MCF 10A (cell line): ENCODE results near the gene SCAP. TPM values are rescaled to one million over a fixed set of nuclear protein-coding genes. Genes with fewer than 3 reads are reported as not detected.
A peak's percentile ranks its signal among the peaks of the same experiment; 100 is the strongest.
"Not testable (repeated sequence)": the region's sequence is repeated elsewhere in the genome, so short reads cannot be mapped to it uniquely, and the experiment has no call there.

Experiments used
- BruUV-seq: library from RNA; stranded (reverse); fragments of 400-500 nt; replicated peaks from 2 replicates; lab custom pipeline; 2021; lab: Mats Ljungman, UMichigan
- CTCF ChIA-PET: fragments of 300-600 bp; sonication (Branson Sonifier 250); formaldehyde crosslinking; extraction: SDS; loops from one replicate; lab custom pipeline; 2021; ENCODE audit warnings: antibody characterized with exemption, inconsistent platforms; lab: Yijun Ruan, JAX
- POLR2A ChIA-PET: fragments of 300-600, 350-650 bp; sonication (Branson Sonifier 250); formaldehyde crosslinking; extraction: SDS; loops from one replicate; lab custom pipeline; 2020; ENCODE audit warnings: antibody characterized with exemption, inconsistent platforms; lab: Yijun Ruan, JAX
- DNase-seq: peaks from one replicate; pipeline ENCODE4 v3.0.0-alpha.2; 2018; ENCODE audit not compliant: unreplicated experiment
- H3K27ac Mint-ChIP-seq: one replicate; pipeline ENCODE4 v1.8.0; 2022; ENCODE audit warnings: mild to moderate bottlenecking, low read depth, mixed read lengths; ENCODE audit not compliant: unreplicated experiment
- H3K27me3 Mint-ChIP-seq: one replicate; pipeline ENCODE4 v1.8.0; 2022; ENCODE audit warnings: mixed read lengths; ENCODE audit not compliant: insufficient read depth, unreplicated experiment
- H3K36me3 Mint-ChIP-seq: one replicate; pipeline ENCODE4 v1.8.0; 2022; ENCODE audit warnings: mild to moderate bottlenecking, moderate library complexity, mixed read lengths; ENCODE audit not compliant: insufficient read depth, unreplicated experiment
- H3K4me1 Mint-ChIP-seq: one replicate; pipeline ENCODE4 v1.8.0; 2022; ENCODE audit warnings: mixed read lengths; ENCODE audit not compliant: insufficient read depth, unreplicated experiment
- H3K4me3 Mint-ChIP-seq: one replicate; pipeline ENCODE4 v1.8.0; 2022; ENCODE audit warnings: mild to moderate bottlenecking, moderate library complexity, mixed read lengths; ENCODE audit not compliant: unreplicated experiment
- H3K9me3 Mint-ChIP-seq: one replicate; pipeline ENCODE4 v1.8.0; 2022; ENCODE audit warnings: mixed read lengths; ENCODE audit not compliant: unreplicated experiment
- CTCF ChIP-seq: fragments of 200-600 bp; IDR thresholded peaks from one replicate; pipeline ENCODE4 v1.8.0; 2022; ENCODE audit warnings: antibody characterized with exemption, mild to moderate bottlenecking; ENCODE audit not compliant: unreplicated experiment
- intact Hi-C: fragments of 100-400 bp; cut with micrococcal nuclease; formaldehyde crosslinking; loops from 2 replicates; pipeline ENCODE4 v1.14.1; 2022
- total RNA-seq: library from RNA; stranded (reverse); gene quantifications from 2 replicates; pipeline ENCODE4 v1.2.3, GENCODE V29; 2022

Gene SCAP
- total RNA-seq, 1 experiment from 2014 or later = 87.8 TPM

DNA sequence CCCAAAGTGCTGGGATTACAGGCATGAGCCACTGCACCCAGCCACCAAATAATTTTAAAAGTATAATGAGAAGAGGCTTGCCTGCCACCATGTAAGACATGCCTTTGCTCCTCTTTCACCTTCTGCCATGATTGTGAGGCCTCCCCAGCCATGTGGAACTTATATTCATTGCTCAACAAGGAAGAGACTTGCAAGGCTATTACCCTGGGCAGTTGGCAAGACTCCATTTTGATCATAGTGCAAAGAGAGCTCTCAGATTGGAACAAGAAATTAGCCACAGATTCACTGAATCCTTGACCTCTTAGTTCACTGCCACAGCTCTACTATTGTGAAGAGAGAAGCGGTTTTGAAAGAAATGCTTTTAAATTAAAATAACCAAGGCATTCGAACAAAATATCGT lies 6.1 kb downstream of the SCAP start:
- H3K4me3 Mint-ChIP-seq = no peak overlapping the region
- H3K9me3 Mint-ChIP-seq = no peaks in the 10 kb centered on the region
- H3K27ac Mint-ChIP-seq = no peak overlapping the region
- H3K27me3 Mint-ChIP-seq = no peaks in the 10 kb centered on the region
- peaks cover 18% of the 10 kb centered on the region for H3K4me1 Mint-ChIP-seq
- POLR2A ChIA-PET = interaction anchor here (1.6 kb wide), 1 partner anchor 26 kb away, joined by 8 read pairs; no protein-coding TSS in a partner anchor
- no TSS peak for BruUV-seq
- CTCF ChIA-PET = interaction anchor here (0.6 to 1.1 kb wide), 5 partner anchors 21 to 203 kb away, joined by 3 to 5 read pairs (median 3); no protein-coding TSS in a partner anchor
- H3K36me3 Mint-ChIP-seq = peaks cover 17% of the 10 kb centered on the region
- no peak for TF ChIP-seq CTCF
- intact Hi-C loops = no loop called here
- DNase-seq = no peak

- H3K27ac Mint-ChIP-seq, POLR2A ChIA-PET, DNase-seq, intact Hi-C loops, H3K9me3 Mint-ChIP-seq, H3K27me3 Mint-ChIP-seq, BruUV-seq, H3K4me3 Mint-ChIP-seq, H3K4me1 Mint-ChIP-seq: not testable (repeated sequence)
- CTCF ChIA-PET = interaction anchor here (0.6 kb wide), 1 partner anchor 47 kb away, joined by 3 read pairs; no protein-coding TSS in a partner anchor
- peaks cover 17% of the 10 kb centered on the region for H3K36me3 Mint-ChIP-seq
Measured at GRCh38 chr3:47468315-47468714, 7.4 kb downstream of the SCAP start.

DNA sequence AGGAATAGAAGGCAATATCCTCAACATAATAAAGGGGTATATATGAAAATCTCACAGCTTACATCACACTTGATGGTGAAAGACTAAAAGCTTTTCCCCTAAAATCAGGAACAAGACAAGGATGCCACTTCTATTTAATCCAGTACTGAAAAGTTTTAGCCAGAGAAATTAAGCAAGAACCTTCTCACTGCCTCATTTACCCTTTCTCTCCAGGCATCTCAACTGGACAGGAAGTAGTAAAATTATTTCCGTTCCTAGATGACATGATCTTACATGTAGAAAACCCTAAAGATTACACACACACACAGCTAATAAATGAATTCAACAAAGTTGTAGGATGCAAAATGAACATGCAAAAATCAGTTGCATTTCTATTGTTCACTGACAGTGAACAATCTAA lies 11.2 kb downstream of the SCAP start:
- H3K9me3 Mint-ChIP-seq = no peaks in the 10 kb centered on the region
- TF ChIP-seq CTCF = no peak
- ChIA-PET CTCF (no interaction called here), POLR2A (interaction anchor here (0.6 to 1.1 kb wide), 4 partner anchors 9 to 854 kb away, joined by 3 to 6 read pairs (median 4); no protein-coding TSS in a partner anchor)
- H3K4me1 Mint-ChIP-seq = peaks cover 13% of the 10 kb centered on the region
- no peak overlapping the region for H3K27ac Mint-ChIP-seq
- no peaks in the 10 kb centered on the region for H3K27me3 Mint-ChIP-seq
- H3K4me3 Mint-ChIP-seq = no peak overlapping the region
- H3K36me3 Mint-ChIP-seq = peaks cover 25% of the 10 kb centered on the region
- BruUV-seq = no TSS peak
- DNase-seq = no peak
- intact Hi-C loops = no loop called here

DNA sequence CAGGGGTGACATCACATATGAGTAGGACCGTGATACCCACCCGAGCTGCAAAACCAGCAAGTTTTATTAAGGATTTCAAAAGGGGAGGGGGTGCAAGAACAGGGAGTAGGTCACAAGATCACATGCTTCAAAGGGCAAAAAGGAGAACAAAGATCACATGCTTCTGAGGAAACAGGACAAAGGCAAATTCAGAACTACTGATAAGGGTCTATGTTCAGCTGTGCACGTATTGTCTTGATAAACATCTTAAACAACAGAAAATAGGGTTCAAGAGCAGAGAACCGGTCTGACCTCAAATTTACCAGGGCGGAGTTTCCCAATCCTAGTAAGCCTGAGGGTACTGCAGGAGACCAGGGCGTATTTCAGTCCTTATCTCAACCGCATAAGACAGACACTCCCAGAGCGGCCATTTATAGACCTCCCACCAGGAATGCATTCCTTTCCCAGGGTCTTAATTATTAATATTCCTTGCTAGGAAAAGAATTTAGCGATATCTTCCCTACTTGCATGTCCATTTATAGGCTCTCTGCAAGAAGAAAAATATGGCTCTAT lies 16.1 kb downstream of the SCAP start:
- BruUV-seq, H3K27me3 Mint-ChIP-seq, intact Hi-C loops, DNase-seq, H3K27ac Mint-ChIP-seq, H3K9me3 Mint-ChIP-seq, H3K4me3 Mint-ChIP-seq: not testable (repeated sequence)
- Mint-ChIP-seq H3K4me1 (peaks cover 15% of the 10 kb centered on the region), H3K36me3 (peaks cover 22% of the 10 kb centered on the region)
- POLR2A ChIA-PET = interaction anchor here (1.1 to 5.3 kb wide), 2 partner anchors 14 kb away, joined by 3 to 51 read pairs; no protein-coding TSS in a partner anchor
- CTCF ChIA-PET = interaction anchor here (0.9 kb wide), 1 partner anchor 38 kb away, joined by 4 read pairs; no protein-coding TSS in a partner anchor

DNA sequence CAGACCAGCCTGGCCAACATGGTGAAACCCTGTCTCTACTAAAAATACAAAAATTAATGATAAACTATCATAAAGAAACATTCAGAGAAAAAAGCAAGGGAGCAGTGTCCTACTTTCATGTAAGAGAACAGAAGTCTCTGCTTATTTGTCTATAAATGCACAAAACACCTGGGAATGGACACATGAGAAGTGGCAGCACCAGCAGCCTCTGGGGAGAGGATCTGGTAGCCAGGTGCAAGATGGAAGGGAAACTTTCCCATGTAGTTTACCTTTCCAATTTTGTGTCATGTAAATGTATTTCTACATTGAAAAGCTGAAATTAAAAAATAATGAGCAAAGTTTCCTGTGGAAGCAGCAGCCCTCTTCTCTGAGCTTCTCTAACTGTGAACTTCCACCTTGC lies 18.8 kb downstream of the SCAP start:
- Mint-ChIP-seq H3K4me1 (peaks cover 14% of the 10 kb centered on the region), H3K27ac (peak overlapping the region; percentile 90), H3K9me3 (no peaks in the 10 kb centered on the region), H3K36me3 (peaks cover 27% of the 10 kb centered on the region), H3K27me3 (no peaks in the 10 kb centered on the region), H3K4me3 (no peak overlapping the region)
- ChIA-PET CTCF (interaction anchor here (0.6 to 1.7 kb wide), 4 partner anchors 19 to 1151 kb away, joined by 3 to 5 read pairs (median 4); no protein-coding TSS in a partner anchor), POLR2A (interaction anchor here (0.7 to 5.3 kb wide), 6 partner anchors 9 to 83 kb away, joined by 3 to 51 read pairs (median 3); partner anchors contain the start of gene SCAP)
- intact Hi-C loops = no loop called here
- no peak for TF ChIP-seq CTCF
- no TSS peak for BruUV-seq
- DNase-seq = no peak
